GM19099 (cell line): ENCODE results near the gene KCNMB3.

Source experiments
- POLR2A ChIP-seq: IDR thresholded peaks from 3 replicates; pipeline ENCODE4 v1.6.1; 2011; ENCODE audit warnings: low read depth; ENCODE audit not compliant: insufficient read length; ENCODE audit errors: extremely low read depth

The KCNMB3 gene

DNA sequence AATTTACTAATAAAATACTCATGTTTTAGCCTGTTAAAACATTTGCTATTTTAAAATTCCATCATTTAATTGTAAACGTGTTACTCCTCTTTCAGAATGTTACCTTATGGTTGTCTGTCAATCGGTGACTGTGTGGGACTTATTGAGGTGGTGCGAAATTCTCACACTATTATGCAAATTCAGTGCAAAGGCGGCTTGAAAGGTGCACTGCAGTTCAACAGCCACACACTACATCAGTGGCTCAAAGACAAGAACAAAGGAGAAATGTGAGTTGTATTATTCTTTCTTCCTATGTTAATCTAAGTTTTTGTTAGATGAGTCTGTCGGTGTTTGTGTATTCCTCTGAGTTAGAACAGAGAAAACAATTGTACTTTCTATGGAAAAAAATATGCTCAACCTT is 21.7 kb downstream of the KCNMB3 start:
- TF ChIP-seq POLR2A = no peak

DNA sequence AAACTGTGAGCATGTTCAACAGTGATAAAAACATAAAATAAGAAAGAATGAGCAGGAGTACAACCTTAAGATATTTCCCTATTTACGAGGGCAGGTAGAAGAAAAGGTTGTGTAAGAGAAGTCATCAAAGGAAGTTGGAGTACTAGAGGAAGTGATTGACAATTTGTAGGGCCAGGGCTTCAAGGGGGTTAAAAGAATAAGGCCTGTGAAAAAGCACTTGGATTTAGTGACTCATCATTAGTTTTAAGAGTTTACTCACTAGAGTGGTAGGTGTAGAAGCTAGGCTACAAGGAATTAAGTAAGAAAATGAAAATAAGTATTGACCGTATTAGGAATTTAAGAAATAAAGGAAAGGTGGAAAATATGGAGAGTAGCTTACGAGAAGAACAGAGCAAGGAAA is 23.6 kb downstream of the KCNMB3 start:
- TF ChIP-seq POLR2A = no peak

DNA sequence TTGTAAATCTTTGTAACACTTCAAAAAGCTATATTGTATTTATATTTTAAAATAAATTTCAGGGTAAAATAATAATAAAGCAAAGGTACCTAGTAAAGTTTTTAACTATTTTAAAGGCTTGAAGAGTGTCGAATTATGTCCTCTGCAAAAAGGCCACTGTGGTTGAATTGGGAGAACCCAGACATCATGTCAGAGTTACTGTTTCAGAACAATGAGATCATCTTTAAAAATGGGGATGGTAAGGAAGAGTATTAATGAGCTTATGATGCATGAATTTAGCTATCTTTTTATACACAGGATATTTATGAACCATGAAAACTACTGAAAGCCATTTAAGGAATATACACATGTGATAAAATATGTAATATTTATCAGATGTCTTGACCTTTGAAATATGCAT is 26.3 kb downstream of the KCNMB3 start:
- no peak for TF ChIP-seq POLR2A

DNA sequence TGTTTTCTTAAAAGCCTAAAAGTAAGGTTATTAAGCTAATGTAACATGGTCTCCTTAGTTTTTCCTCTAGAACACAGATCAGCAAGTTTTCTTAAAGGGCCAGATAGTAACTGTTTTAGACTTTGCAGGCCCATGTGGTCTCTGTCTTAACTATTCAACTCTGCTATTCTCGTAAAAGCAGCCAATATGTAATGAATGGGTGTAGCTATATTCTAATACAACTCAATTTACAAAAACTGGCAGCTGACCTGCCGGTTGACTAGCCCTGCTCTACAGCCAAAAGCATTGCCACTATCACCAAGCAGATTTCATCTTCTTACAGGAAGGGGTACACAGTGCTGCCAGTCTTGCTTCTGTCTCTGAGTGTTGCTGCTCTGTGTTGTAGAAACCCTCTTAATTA is 27.4 kb downstream of the KCNMB3 start:
- TF ChIP-seq POLR2A = no peak

DNA sequence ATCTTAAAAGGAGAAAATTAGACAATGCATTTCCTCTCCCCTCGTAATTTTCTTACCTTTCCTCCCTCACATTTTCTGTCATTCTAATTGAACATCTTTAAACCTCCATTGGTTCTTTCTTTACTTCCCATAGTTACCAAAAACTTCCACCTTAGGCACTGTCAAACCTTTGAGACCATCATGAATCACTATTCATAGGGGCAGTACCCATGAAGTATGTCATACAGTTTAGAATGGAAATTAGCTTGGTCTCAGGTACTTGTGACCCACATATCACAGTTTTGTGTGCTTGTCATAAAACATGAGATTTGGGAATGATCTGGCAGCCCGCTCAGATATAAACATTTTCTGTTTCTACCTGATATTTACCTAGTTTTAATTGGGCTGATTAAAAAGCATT is 50.1 kb downstream of the KCNMB3 start:
- no peak for TF ChIP-seq POLR2A

DNA sequence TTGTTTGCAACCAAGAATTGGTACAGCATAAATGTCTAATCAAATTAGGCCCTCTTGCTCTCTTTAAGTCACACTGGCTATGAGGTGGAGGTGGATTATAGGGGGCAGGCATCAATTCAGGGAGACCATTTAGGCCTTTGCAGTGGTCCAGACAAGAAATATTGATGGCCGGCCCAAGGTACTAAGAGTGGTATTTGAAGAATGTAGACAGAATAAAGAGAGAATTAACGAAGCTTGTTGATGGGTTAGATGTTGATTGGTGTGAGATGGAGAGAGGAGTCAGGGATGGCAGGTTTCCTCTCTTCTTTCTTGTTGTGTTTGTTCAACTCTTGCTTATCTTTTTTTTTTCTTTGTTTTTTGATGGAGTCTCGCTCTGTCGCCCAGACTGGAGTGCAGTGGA is 54.2 kb downstream of the KCNMB3 start:
- no peak for TF ChIP-seq POLR2A

DNA sequence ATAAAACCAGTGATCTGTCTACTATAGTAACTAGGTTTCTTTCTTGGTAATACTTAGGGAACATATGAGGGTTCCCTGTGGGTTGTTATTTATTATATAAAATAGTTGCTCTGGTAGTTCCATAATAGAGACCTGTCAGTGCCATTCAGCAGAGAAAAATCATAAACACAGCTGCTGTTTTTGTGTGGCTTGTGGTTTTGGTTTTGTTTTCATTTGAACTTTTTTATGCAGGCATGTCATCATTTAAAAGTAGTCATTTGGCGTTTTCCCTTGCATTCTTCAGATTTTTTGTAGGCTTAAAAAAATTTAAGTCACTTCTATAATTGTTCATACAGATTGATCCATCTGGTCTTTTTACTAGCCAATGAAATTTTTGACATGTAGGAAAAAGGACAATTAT is 54.8 kb downstream of the KCNMB3 start:
- no peak for TF ChIP-seq POLR2A

DNA sequence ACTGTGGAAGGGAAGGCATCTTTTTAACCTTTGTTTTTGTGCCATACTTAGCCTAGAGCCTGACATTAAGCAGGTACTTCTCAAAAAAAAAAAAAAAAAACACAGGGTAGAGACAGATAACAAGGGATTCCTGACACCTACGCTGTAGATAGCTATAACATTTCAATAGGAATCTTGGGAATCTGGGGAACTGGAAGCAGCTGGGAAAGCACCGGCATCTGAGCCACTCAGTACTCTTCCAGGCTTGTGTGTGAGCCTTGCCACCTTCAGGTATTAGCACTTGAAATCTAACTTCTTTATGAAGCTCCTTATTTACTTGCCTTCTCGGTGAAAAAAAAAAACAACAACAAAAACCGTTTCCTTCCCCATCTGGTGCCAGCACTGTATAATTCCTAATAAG is 56.0 kb downstream of the KCNMB3 start:
- no peak for TF ChIP-seq POLR2A
